Gastroesophageal sphincter (tissue), 4 donors: ENCODE results near the gene SPG7. TPM values are rescaled to one million over a fixed set of nuclear protein-coding genes. Genes with fewer than 3 reads are reported as not detected.

Experiments used
- ATAC-seq: fragments of 150-250 bp; one replicate; pipeline ENCODE4 v1.9.1; 2016; ENCODE audit warnings: mild to moderate bottlenecking, moderate library complexity
- H3K27ac ChIP-seq, 4 donors: fragments of 200-600 bp; sonication (generic) in 3 of 4; 1 replicate in 3 of 4; 2 replicates in 1 of 4; pipeline ENCODE4 v1.5.1; 2016 to 2019
- H3K27me3 ChIP-seq: fragments of 200-600 bp; sonication (generic); one replicate; pipeline ENCODE4 v1.5.1; 2019
- H3K36me3 ChIP-seq, 2 donors: fragments of 200-600 bp; sonication (generic); one replicate each; pipeline ENCODE4 v1.5.1; 2019; ENCODE audit warnings: control low read depth in 1 of 2
- H3K4me1 ChIP-seq, 3 donors: fragments of 200-600 bp; sonication (generic); 1 replicate in 2 of 3; 2 replicates in 1 of 3; pipeline ENCODE4 v1.5.1; 2016 to 2019; ENCODE audit warnings: control low read depth in 2 of 3
- H3K4me3 ChIP-seq, 2 donors: fragments of 200-600 bp; sonication (generic); one replicate each; pipeline ENCODE4 v1.5.1; 2019; ENCODE audit warnings: mild to moderate bottlenecking in 1 of 2, moderate library complexity in 1 of 2
- H3K9me3 ChIP-seq, 3 donors: fragments of 200-600 bp; sonication (generic); one replicate each; pipeline ENCODE4 v1.5.1; 2017 to 2019; ENCODE audit warnings: control low read depth in 2 of 3
- CTCF ChIP-seq, 4 experiments: fragments of 200-600 bp in 2 of 4; fragments of 450-650 bp in 2 of 4; sonication (generic) in 1 of 4; IDR thresholded peaks; one replicate each; pipeline ENCODE4 v1.5.1; 2017 to 2019; ENCODE audit warnings: antibody characterized with exemption in 4 of 4, mild to moderate bottlenecking in 2 of 4, moderate library complexity in 2 of 4
- EP300 ChIP-seq: sonication (generic); formaldehyde crosslinking; IDR thresholded peaks from one replicate; pipeline ENCODE4 v1.6.1; 2017; ENCODE audit warnings: antibody characterized with exemption, mild to moderate bottlenecking
- POLR2A ChIP-seq, 2 donors: fragments of 450-650 bp; IDR thresholded peaks; one replicate each; pipeline ENCODE4 v1.6.1; 2017; ENCODE audit warnings: antibody characterized with exemption in 2 of 2, mild to moderate bottlenecking in 2 of 2, moderate library complexity in 1 of 2
- POLR2AphosphoS5 ChIP-seq: sonication (generic); formaldehyde crosslinking; IDR thresholded peaks from one replicate; pipeline ENCODE4 v1.6.1; 2017; ENCODE audit warnings: antibody characterized with exemption
- WGBS, 2 donors: methylation state at CpG; one replicate each; pipeline ENCODE4 v1.1.5; 2018; ENCODE audit warnings: low coverage in 1 of 2; 5-methylcytosine and 5-hydroxymethylcytosine counted together
- total RNA-seq, 4 donors: library from RNA; depleted of rRNA; stranded (reverse); fragments of >200 nt; gene quantifications; one replicate each; pipeline ENCODE4 v1.1.0, GENCODE V29; 2016

SPG7 gene
- total RNA-seq, 4 donors from 2014 or later, result 80.9 to 160 (median 98.2) TPM

GRCh38 chr16:89491974-89492687 lies 16.1 kb upstream of the SPG7 start:
- Histone ChIP-seq H3K27ac (peak overlapping the region in 3 of 4 donors; percentile 89 to 99 (median 94)), H3K4me1 (peaks cover 2 to 40% (median 14%) of the 10 kb centered on the region in 3 donors), H3K4me3 (peak overlapping the region in 1 of 2 donors; percentile 86), H3K9me3 (no peaks in the 10 kb centered on the region), H3K27me3 (no peaks in the 10 kb centered on the region), H3K36me3 (peaks cover 0 to 10% of the 10 kb centered on the region in 2 donors)
- TF ChIP-seq EP300 (no peak), POLR2AphosphoS5 (no peak), POLR2A (IDR thresholded peaks at IDR 0.05) (no peak), CTCF (IDR thresholded peaks at IDR 0.05) (no peak)
- WGBS, 2 donors, result 64 to 79% methylated on average over 6 to 16 of the region's 24 CpGs
- ATAC-seq, result no peak

- peaks cover 2 to 23% (median 8%) of the 10 kb centered on the region in 3 donors for H3K4me1 ChIP-seq
- H3K27me3 ChIP-seq, result no peaks in the 10 kb centered on the region
- H3K4me3 ChIP-seq, result no peak overlapping the region
- no peak for TF ChIP-seq EP300
- TF ChIP-seq POLR2A (IDR thresholded peaks at IDR 0.05), result no peak
- TF ChIP-seq POLR2AphosphoS5, result no peak
- TF ChIP-seq CTCF (IDR thresholded peaks at IDR 0.05), result no peak
- no peaks in the 10 kb centered on the region for H3K9me3 ChIP-seq
- no peak for ATAC-seq
- 81 to 83% methylated on average over 1 to 5 of the region's 5 CpGs for WGBS, 2 donors
- peaks cover 0 to 13% of the 10 kb centered on the region in 2 donors for H3K36me3 ChIP-seq
- H3K27ac ChIP-seq, result no peak overlapping the region
Observed at GRCh38 chr16:89493776-89494175, 14.4 kb upstream of the SPG7 start.

- Histone ChIP-seq H3K27ac (no peak overlapping the region), H3K4me3 (no peak overlapping the region), H3K4me1 (peaks cover 2 to 20% (median 7%) of the 10 kb centered on the region in 3 donors), H3K27me3 (no peaks in the 10 kb centered on the region), H3K36me3 (peaks cover 0 to 19% of the 10 kb centered on the region in 2 donors), H3K9me3 (no peaks in the 10 kb centered on the region)
- TF ChIP-seq CTCF (IDR thresholded peaks at IDR 0.05) (no peak), EP300 (no peak), POLR2AphosphoS5 (no peak), POLR2A (IDR thresholded peaks at IDR 0.05) (no peak)
- 50 to 70% methylated on average over 3 of the region's 3 CpGs for WGBS, 2 donors
- ATAC-seq, result no peak
Observed at GRCh38 chr16:89495121-89495520, 13.1 kb upstream of the SPG7 start.

GRCh38 chr16:89498839-89499238 lies 9.4 kb upstream of the SPG7 start:
- H3K9me3 ChIP-seq, result no peaks in the 10 kb centered on the region
- TF ChIP-seq POLR2A (IDR thresholded peaks at IDR 0.05) (no peak), EP300 (no peak), POLR2AphosphoS5 (peak; percentile 43), CTCF (IDR thresholded peaks at IDR 0.05) (no peak)
- H3K4me1 ChIP-seq, result no peaks in the 10 kb centered on the region
- 78 to 93% methylated on average over 5 to 10 of the region's 10 CpGs for WGBS, 2 donors
- H3K36me3 ChIP-seq, result peaks cover 0 to 14% of the 10 kb centered on the region in 2 donors
- H3K27me3 ChIP-seq, result no peaks in the 10 kb centered on the region
- peak; percentile 34 for ATAC-seq
- H3K27ac ChIP-seq, result no peak overlapping the region
- H3K4me3 ChIP-seq, result no peak overlapping the region

GRCh38 chr16:89499767-89500166 lies 8.4 kb upstream of the SPG7 start:
- peaks cover 0 to 9% of the 10 kb centered on the region in 2 donors for H3K36me3 ChIP-seq
- H3K4me1 ChIP-seq, result peaks cover 0 to under 1% (median 0%) of the 10 kb centered on the region in 3 donors
- no peak for TF ChIP-seq EP300
- TF ChIP-seq POLR2A (IDR thresholded peaks at IDR 0.05), result no peak
- H3K27ac ChIP-seq, result no peak overlapping the region
- no peaks in the 10 kb centered on the region for H3K27me3 ChIP-seq
- no peaks in the 10 kb centered on the region for H3K9me3 ChIP-seq
- ATAC-seq, result no peak
- 87 to 97% methylated on average over 2 to 3 of the region's 3 CpGs for WGBS, 2 donors
- no peak overlapping the region for H3K4me3 ChIP-seq
